ENCODE results near the gene LRMDA.

- TF ChIP-seq CTCF (IDR thresholded peaks at IDR 0.05) (no peak), EZH2 (IDR thresholded peaks at IDR 0.05) (no peak), EZH2phosphoT487 (IDR thresholded peaks at IDR 0.05) (no peak)
These were observed 583.8 kb downstream of the LRMDA start for GRCh38 chr10:76015245-76015644.

Measured in neural progenitor cell (in vitro differentiated cells).